Stimulated activated CD4-positive, alpha-beta T cell treated with anti-CD3 and anti-CD28 coated beads, Interleukin-12 subunit alpha, Interleukin-12 subunit beta, amount 100 ng/mL, for 48 hours (primary cell): ENCODE measurements around the gene C19orf38.
"Not testable (repeated sequence)": the region's sequence is repeated elsewhere in the genome, so short reads cannot be mapped to it uniquely, and the experiment has no call there.

Source experiments
- DNase-seq, 3 donors: peaks; one replicate each; pipeline ENCODE4 v3.0.0-alpha.2; 2020; ENCODE audit warnings: low read depth in 2 of 3, low spot score in 1 of 3

C19orf38 gene

GRCh38 chr19:10820173-10820572 is 28.0 kb upstream of the C19orf38 start:
- no peak for DNase-seq

GRCh38 chr19:10823690-10824089 is 24.5 kb upstream of the C19orf38 start:
- DNase-seq = no peak

DNA sequence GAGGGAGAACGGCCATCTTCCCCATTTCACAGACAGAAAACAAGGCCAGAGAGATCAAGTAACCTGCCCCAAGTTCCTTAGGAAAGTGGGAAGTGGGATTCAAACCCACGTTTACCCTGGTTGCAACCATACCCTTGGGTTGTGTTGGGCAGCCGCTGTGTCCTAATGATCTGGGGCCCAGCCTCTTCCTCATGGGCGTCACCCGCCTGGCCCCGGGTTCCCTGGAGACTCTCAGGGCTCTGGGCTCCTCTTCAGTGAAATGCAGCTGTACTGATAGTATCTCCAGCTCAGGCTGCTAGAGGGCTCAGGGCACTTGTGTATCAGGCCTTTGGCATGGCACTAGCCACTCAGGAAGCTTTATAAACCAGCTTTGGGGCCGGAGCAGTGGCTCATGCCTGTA is 22.0 kb upstream of the C19orf38 start:
- no peak for DNase-seq

DNA sequence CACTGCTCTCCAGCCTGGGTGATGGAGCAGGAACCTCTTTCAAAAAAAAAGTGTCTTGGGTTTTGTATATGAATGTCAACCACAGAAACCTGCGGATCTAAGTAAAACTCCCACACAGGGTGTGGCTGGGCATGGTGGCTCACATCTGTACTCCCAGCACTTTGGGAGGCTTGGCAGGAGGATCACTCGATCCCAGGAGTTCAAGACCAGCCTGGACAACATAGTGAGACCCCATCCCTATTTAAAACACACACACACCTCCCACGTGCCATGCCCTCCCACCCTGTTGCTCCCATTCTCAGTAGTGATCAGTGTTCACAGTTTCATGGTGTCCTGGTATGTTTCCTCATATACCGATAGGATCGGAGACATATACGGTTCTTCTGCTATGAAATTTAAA is 21.4 kb upstream of the C19orf38 start:
- no peak for DNase-seq

- no peak for DNase-seq
Observed at GRCh38 chr19:10828981-10829821, 19.0 kb upstream of the C19orf38 start.

DNA sequence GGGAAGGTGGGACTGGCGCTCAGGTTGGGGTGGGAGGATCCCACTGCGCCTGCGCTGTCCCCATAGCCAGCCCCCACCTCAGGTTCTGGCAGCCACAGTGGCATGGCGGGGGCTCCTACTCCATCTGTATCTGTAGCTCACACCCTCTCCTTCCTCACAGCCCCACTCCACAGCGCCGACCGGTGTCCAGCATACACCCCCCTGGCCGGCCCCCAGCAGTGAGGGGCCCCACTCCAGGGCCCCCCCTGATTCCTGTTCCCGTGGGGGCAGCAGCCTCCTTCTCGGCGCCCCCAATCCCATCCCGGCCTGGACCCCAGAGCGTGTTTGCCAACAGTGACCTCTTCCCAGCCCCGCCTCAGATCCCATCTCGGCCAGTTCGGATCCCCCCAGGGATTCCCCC is 18.2 kb upstream of the C19orf38 start:
- no peak for DNase-seq

GRCh38 chr19:10830370-10830769 is 17.8 kb upstream of the C19orf38 start:
- DNase-seq = no peak

- DNase-seq = no peak
Observed at GRCh38 chr19:10830931-10831779, 17.1 kb upstream of the C19orf38 start.

DNA sequence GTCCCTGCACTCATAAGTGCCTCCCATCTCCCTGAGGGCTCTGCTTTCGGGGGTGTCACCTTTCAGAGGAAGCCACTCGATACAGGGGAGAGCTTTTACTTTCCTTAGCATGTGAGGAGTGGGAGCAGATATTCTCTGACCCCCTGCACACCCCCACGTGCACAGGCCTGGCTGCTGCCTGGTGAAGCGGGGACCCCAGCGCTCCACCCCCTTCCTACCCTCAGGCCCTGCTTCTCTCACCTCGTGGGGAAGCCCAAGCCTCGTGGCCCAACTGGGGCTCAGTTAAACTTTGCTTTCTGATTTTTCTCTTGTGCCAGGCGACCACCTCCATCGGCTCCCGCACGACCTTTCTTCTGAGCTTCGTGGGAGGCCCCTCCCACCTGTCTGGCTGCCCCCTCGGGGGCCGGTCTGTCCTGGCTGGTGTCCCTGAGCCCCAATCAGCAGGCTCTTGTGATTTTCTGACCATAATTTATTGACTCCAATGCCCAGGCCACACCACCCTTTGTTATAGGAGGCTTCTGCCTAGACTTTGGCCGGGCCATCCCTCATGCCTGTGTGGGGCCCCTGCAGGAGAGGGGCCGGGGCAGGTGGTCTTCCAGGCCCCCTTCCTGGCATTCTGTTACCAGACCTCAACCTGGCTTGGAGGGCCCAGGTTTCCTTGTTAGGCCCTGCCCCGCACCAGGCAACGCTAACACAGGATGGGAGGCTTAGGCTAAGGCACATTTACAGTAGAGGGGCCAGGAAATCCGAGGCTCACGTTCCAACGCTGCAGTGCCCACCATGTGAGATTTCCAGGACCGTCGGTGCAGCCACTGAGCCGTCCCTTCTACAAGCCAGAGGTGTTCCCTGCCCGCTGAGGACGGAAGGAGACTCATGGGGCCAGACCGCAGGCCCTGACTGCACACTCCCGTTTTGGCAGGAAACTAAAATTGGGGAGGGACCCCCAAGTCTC is 16.0 kb upstream of the C19orf38 start:
- no peak for DNase-seq

DNA sequence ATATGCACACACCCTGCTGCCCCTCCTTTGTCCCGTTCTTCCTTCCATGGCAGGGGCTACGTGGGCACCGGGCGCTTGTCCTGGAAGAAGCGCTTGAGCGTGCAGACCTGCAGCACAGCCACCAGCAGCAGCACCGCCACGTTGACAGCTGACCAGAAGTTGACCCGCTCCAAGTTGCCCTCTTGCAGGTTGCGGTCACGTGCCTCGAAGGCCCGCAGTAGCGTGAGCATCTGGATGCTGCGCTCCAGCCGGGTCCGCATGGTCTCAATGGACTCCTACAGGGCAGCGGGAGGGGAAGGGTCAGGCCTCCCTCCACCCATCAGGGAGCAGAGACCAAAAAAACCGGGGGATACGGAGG is 15.3 kb upstream of the C19orf38 start:
- no peak for DNase-seq

GRCh38 chr19:10835089-10835753 is 13.0 kb upstream of the C19orf38 start:
- DNase-seq = no peak

DNA sequence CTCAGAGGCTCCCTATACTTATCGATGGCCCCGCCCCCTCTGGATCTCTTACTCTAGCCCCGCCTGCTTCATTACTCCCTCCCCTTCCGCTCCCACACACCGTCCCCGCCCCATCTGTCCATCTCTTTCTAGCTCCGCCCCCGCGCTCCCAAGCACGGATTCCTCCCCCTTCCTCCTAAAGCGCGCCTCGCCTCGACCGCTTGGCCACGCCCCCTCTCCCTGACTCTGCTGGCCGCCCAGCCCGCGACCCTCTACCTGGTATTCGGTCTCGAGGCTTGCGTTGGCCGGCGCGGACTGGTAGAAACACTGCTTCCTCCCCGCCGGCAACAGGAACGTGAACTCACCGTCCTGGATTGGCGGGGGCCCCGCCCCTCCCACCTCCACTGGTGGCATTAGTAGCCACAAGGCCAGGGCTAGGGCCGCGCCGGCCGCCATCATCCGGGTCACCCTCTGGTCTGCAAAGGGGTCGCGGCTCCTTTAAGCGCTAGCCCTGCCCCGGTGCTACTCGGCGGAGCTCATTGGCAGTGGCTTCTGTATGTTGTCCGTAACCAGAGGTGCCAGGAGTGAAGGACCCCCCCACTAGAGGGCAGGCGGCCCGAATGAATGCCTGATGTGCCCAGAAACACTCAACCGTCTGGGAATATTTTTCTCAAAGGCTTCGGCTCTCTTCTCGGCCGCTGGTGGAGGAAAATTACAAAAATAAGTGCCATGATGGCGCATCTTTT is 12.3 kb upstream of the C19orf38 start, which contains the start of gene TMED1:
Gene TMED1 (minus strand): TSS at position 459 of the 725 bp plus-strand sequence. CDS start 21 bp downstream, at position 438.
- DNase-seq = peak; percentile 98

GRCh38 chr19:10836479-10837330 is 11.5 kb upstream of the C19orf38 start:
- DNase-seq = peak in 2 of 3 donors; percentile 79 to 85

DNA sequence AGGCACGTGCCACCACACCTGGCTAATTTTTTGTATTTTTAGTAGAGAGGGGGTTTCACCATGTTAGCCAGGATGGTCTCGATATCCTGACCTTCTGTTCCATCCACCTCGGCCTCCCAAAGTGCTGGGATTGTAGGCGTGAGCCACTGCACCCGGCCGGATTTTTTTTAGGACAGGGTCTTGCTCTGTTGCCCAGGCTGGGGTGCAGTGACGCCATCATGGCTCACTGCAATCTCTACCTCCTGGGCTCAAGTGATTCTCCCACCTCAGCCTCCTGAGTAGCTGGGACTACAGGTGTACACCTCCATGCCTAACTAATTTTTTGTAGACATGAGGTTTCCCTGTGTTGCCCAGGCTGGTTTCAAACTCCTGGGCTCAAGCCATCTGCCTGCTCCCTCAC is 10.6 kb upstream of the C19orf38 start:
- DNase-seq = not testable (repeated sequence)

GRCh38 chr19:10838377-10838776 is 9.8 kb upstream of the C19orf38 start:
- no peak for DNase-seq

GRCh38 chr19:10839114-10840050 is 8.8 kb upstream of the C19orf38 start:
- no peak for DNase-seq

DNA sequence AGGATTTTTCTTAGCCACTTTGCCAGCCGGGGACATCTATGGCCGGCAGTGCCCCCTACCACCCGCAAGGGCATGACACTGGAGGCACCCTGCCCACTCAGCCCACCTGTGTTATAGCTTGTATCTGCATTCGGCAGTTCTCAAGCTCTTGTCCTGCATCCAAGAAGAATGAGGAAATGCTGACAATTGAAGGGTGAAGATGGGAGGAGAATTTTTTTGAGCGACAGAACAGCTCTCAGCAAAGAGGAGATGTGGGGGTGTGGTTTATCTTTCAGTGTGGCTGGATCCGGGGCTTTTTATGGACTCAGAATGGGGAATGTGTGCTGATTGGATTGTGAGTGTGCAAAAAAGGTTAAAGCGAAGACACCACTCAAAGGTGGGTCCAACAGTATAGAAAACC is 5.4 kb upstream of the C19orf38 start:
- DNase-seq = no peak
